ENCODE results near the gene JAM2. TPM values are rescaled to one million over a fixed set of nuclear protein-coding genes. Genes with fewer than 3 reads are reported as not detected.
A peak's percentile ranks its signal among the peaks of the same experiment; 100 is the strongest.

The JAM2 gene
- polyA plus RNA-seq, 1 experiment = 0.21 TPM

DNA sequence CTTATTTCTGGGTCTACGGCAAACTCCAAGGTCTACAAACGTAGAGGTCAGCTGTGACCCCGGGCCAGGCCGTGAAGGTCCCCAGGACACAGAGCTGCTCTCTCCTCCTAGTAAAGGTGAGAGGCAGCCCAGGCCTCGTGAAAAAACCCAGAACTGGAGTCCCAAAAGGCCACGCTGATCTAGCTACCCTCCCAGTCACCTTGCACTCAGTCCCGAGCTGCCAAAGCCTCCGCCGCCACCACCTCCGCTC, 95.5 kb downstream of the JAM2 start:
- ChIA-PET CTCF (interaction anchor here (1.7 kb wide), 1 partner anchor 126 kb away, joined by 8 read pairs; no protein-coding TSS in a partner anchor), POLR2A (interaction anchor here (0.6 to 0.7 kb wide), 2 partner anchors 1012 to 1079 kb away, joined by 3 to 5 read pairs; no protein-coding TSS in a partner anchor)
- Histone ChIP-seq H3K27me3 (ENCODE audit: control insufficient read depth, insufficient read depth, low read length) (no peaks in the 10 kb centered on the region), H3K4me3 (ENCODE audit: low read depth, low read length) (peak overlapping the region; percentile 80), H3K36me3 (ENCODE audit: control insufficient read depth, insufficient read depth, low read length) (no peaks in the 10 kb centered on the region; the same call in 1 of the 2 replicates)
- TF ChIP-seq, protein P1, sequence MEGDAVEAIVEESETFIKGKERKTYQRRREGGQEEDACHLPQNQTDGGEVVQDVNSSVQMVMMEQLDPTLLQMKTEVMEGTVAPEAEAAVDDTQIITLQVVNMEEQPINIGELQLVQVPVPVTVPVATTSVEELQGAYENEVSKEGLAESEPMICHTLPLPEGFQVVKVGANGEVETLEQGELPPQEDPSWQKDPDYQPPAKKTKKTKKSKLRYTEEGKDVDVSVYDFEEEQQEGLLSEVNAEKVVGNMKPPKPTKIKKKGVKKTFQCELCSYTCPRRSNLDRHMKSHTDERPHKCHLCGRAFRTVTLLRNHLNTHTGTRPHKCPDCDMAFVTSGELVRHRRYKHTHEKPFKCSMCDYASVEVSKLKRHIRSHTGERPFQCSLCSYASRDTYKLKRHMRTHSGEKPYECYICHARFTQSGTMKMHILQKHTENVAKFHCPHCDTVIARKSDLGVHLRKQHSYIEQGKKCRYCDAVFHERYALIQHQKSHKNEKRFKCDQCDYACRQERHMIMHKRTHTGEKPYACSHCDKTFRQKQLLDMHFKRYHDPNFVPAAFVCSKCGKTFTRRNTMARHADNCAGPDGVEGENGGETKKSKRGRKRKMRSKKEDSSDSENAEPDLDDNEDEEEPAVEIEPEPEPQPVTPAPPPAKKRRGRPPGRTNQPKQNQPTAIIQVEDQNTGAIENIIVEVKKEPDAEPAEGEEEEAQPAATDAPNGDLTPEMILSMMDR (IDR thresholded peaks at IDR 0.05; ENCODE audit: insufficient read depth, low read depth, low read length) = no peak
- no peak for DNase-seq (ENCODE audit: low read depth)

DNA sequence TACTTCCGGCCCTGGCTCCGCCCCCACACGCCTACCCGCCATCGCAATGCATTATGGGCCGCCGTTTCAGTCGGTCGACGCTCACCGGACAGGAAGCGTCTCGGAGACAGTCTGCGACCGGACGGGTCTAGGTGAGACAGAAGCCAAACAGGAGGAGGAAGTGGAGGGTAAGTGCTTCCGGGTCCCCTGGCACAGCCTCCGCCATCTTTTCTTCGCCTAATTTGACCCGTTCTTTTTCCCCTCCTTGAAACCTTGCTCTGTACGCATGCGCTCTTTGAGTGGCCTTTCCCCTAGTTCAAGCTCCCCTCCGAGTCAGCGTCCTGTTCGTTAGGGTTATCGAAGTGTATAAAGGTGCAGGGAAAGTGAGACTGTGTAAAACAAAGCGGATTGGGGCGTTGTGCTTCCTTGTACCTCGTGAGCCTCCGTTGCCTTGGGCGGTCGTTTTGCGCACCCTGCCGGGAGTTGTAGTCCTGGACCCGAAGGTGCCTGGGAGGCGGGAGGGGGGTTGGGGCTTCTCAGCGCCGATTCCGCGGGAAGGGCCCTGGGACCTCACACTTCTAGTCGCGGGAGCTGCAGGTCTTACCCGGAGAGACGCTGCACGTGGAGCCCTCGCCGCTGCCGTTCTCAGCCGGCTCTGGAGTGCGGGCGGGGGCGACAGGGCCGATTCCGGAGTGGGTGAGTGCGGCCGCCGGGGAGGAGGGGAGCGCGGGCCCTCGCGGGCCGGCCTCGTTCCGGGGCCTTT, 96.0 kb downstream of the JAM2 start, which contains the start of the genes ATP5PF and GABPA:
TSS of gene ATP5PF (minus strand) at position 1 of the 742 bp plus-strand sequence. CDS start 5,110 bp downstream, outside the sequence.
TSS of gene GABPA (plus strand) at position 69 of the 742 bp plus-strand sequence. CDS start 6,627 bp downstream, outside the sequence.
- peak within 1 kb of the TSS; percentile 80 for H3K4me3 ChIP-seq (ENCODE audit: low read depth, low read length)
- H3K36me3 ChIP-seq (ENCODE audit: control insufficient read depth, insufficient read depth, low read length) = no peaks in the 10 kb centered on the region; the same call in 1 of the 2 replicates
- no peaks in the 10 kb centered on the region for H3K27me3 ChIP-seq (ENCODE audit: control insufficient read depth, insufficient read depth, low read length)
- TF ChIP-seq, protein P1 (IDR thresholded peaks at IDR 0.05; ENCODE audit: insufficient read depth, low read depth, low read length) = 0 out of 2 replicates have a peak, but pooled peaks have one; percentile 21
- POLR2A ChIA-PET = interaction anchor here (0.7 kb wide), 1 partner anchor 1011 kb away, joined by 3 read pairs; no protein-coding TSS in a partner anchor
- DNase-seq (ENCODE audit: low read depth) = peak; percentile 90
- CTCF ChIA-PET = interaction anchor here (1.7 kb wide), 1 partner anchor 127 kb away, joined by 8 read pairs; no protein-coding TSS in a partner anchor

DNA sequence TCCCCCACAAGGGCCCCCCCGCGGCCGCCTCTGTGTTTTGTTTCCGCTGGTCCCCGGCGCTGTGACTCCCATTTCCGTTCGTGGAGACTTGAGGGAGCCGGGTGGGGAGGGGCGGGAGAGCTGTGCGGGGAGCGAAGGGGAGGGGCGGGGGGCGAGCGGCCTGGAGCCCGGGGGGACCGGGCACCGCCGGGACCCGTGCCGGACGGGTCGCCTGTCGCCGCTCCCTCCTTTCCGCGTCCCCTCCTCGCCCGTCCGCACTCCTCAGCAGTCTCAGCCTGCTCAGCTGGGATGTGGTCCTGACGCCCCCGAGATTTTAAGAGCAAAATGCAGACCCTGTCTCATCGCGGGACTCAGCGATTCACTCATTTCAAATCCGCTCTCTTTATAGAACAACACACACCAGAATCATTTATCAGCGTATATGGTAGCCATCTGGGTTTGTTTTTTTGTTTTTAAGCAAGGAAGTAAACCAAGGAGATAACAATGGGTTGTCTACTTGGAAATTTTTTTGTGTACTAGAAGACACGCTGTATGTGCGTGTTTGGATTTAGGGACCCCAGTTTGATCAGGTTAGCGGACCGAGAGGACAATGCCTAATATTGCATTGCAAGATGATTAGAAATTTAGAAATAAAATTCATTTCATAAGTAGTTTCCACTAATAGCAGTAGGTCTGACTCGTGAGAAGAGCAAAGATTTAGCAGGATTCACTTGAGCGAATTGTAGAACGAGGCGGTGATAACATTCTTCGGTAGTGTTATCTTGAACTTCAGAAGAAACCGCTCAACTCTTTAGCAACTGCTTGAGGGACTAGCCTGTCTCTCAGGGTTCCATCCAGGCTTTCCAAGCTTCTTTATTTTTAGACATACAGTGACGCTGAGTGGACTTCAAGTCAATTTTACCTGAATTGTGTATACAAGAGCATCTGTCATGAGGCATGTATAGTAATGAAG, 96.9 kb downstream of the JAM2 start:
- H3K27me3 ChIP-seq (ENCODE audit: control insufficient read depth, insufficient read depth, low read length) = no peaks in the 10 kb centered on the region
- POLR2A ChIA-PET = interaction anchor here (0.6 kb wide), 1 partner anchor 76 kb away, joined by 4 read pairs; no protein-coding TSS in a partner anchor
- H3K36me3 ChIP-seq (ENCODE audit: control insufficient read depth, insufficient read depth, low read length) = no peaks in the 10 kb centered on the region; the same call in 1 of the 2 replicates
- peak; percentile 18 for DNase-seq (ENCODE audit: low read depth)
- TF ChIP-seq, protein P1 (IDR thresholded peaks at IDR 0.05; ENCODE audit: insufficient read depth, low read depth, low read length) = no peak
- peak overlapping the region; percentile 80 for H3K4me3 ChIP-seq (ENCODE audit: low read depth, low read length)
- CTCF ChIA-PET = no interaction called here

DNA sequence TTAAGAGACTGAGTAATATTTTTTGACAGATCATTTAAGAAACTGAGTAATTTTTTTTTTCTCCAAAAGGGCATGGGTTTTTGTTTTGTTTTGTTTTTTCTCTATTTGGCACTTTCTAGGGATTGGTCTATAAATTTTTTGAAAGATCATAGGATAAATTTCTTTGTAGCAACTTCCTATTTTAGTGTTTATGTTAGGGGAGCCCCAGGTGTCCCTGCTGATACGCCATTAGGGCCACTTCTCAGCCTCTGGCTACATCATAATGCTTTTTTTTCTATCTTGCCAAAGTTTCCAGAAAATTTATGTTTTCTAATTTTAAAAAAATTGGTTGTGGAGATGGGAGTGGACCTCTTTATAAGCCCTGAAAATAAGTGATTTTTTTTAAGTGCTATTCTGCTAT, 98.4 kb downstream of the JAM2 start:
- TF ChIP-seq, protein P1 (IDR thresholded peaks at IDR 0.05; ENCODE audit: insufficient read depth, low read depth, low read length) = no peak
- Histone ChIP-seq H3K27me3 (ENCODE audit: control insufficient read depth, insufficient read depth, low read length) (no peaks in the 10 kb centered on the region), H3K36me3 (ENCODE audit: control insufficient read depth, insufficient read depth, low read length) (no peaks in the 10 kb centered on the region), H3K4me3 (ENCODE audit: low read depth, low read length) (no peak overlapping the region)
- POLR2A ChIA-PET = no interaction called here
- DNase-seq (ENCODE audit: low read depth) = no peak
- CTCF ChIA-PET = no interaction called here

Measured in BJ (cell line).